GM19193 (cell line): ENCODE measurements around the gene EBI3.

Source experiments
- POLR2A ChIP-seq: IDR thresholded peaks from 4 replicates; pipeline ENCODE4 v1.6.1; 2011; ENCODE audit not compliant: insufficient read depth, insufficient read length; ENCODE audit errors: extremely low read depth

Gene EBI3

DNA sequence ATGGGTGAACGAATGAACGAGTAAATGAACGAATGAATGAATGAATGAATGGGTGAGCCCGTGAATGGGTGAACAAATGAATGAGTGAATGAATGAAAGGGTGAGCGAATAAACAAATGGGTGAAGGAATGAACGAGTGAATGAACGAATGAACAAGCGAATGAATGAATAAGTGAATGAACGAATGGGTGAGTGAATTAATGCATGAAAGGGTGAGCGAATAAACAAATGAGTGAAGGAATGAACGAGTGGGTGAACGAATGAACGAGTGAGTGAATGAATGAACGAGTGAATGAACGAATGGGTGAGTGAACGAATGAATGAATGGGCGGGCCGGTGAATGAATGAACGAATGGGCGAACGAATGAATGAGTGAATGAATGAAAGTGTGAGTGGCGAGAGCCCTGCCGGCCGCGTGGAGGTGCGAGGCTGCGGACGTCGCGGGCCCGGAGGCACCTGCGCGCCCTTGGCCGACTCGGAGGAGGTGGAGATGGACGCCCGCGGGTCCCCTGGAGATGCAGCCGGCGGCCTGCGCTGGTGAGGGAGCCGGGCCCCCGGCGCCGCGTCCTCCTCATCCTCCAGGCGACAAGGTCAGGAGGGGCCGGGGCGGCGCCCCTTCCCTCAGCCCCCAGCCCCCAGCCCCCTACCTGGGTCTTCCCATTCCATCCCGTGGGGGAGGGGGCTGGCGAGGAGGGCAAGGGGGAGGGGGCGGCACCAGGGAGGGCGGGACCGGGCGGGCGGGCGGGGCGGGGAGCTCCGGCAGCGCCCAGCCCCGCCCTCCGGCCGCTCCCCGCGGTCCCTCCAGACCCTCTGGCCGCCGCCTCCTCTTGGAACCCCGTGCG, 31.5 kb upstream of the EBI3 start:
- TF ChIP-seq POLR2A = no peak

DNA sequence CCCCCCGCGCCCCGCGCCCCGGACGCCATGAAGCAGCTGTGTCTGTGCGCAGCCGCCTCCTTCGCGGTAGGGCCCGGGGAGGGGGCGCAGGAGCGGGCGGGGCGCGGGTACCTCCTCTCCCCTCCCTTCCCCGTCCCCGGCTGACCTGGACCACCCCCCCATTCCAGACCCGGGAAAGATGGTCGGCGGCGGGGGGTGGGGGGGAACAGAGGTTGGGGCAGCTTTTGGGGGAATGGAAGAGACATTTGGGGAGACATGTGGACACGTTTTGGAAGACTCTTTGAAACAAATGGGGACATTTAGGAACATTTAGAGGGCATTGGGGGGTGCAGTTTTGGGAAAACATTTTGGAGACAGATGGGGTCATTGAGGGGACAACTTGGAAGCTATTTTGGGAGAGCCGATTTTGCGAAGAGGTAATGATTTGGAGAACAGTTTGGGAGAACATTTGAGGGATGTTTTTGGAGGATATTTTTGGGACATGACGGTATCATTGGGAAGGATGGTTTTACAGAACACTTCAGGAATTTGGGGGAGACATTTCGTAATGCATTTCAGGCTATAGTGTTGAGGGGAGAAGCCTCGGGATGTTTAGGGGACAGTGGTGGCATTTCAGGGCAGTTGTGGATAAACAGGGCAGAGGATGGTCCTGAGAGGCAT, 30.7 kb upstream of the EBI3 start:
- no peak for TF ChIP-seq POLR2A

GRCh38 chr19:4199699-4200293, 29.5 kb upstream of the EBI3 start:
- TF ChIP-seq POLR2A = no peak

GRCh38 chr19:4200940-4201542, 28.3 kb upstream of the EBI3 start:
- no peak for TF ChIP-seq POLR2A

- TF ChIP-seq POLR2A = no peak
These were observed 27.5 kb upstream of the EBI3 start for GRCh38 chr19:4201798-4202197.

DNA sequence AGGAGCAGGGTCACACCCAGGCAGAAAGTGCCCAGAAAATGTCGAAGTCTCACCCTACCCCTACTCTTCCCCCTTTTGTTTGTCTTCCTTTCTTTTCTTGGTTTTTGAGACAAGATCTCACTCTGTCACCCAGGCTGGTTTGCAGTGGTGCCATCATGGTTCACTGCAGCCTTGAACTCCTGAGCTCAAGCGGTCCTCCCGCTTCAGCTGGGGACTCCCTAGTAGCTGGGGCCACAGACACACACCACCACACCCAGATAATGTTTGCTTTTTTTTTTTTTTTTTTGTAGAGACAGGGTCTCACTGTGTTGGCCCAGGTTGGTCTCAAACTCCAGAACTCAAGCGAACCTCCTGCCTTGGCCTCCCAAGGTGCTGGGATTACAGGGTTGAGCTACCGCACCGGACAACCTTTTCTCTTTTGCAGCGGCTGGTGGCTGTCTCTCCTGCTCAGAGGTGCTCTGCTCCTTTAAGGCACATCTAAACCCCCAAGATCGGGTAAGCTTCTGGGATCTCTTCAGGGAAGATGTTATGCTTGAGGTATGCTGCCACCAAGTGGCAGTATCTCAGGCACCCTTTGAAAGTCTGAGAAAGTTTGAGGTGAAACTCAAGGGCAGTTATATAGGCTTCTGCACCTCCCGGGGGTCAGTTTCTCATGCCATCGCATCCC, 22.4 kb upstream of the EBI3 start:
- no peak for TF ChIP-seq POLR2A

DNA sequence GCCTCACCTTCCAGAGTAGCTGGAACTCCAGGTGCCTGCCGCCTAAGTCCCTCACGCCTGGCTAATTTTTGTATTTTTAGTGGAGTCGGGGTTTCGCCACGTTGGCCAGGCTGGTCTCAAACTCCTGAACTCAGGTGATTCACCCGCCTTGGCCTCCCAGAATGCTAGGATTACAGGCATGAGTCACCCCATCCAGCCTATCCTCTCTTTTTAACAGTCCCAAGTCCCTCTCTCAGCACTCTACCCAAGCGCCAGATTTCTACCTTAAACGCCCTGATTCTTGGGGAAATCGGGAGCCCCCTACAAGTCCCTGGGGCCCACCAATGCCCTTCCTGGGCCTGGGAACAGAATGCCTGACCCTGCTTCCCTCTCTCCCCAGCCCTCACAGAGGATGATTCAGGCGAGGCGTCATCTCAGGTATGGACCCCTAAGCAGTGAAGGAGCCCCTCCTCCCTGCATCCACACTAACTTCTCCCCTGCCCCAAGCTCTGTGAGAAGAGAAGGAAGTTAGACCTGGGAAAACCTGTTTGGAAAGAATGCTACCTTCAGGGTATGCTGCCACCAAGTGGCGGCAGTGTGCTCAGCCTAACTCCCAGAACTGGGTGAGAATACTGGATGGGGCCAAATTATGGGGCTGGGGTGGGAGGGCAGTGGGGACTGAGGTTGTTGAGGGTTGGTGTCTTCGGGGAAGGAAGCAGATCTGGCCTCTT, 20.8 kb upstream of the EBI3 start:
- no peak for TF ChIP-seq POLR2A

DNA sequence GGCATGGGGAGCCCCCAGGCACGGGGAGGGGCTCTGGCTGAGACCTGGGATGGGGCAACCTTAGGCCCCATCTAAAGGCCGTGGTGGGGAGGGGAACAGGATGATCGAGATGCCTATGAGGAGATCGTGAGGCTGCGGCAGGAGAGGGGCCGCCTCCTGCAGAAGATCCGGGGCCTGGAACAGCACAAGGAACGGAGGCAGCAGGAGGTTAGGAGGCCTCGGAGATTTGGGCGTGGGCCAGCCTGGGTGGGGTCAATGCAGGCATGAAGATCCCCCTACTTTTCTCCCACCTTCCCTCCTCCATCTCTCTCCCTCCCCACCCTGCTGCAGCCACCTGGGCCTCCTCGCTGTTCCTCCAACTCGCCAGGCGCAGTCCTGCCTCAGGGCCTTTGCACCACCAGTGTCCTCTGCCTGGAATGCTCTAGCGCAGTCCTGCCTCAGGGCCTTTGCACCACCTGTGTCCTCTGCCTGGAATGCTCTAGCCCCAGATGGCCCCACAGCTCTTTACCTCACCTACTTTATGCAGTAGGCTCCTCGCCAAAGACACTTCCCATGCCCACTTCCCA, 19.1 kb upstream of the EBI3 start:
- no peak for TF ChIP-seq POLR2A

DNA sequence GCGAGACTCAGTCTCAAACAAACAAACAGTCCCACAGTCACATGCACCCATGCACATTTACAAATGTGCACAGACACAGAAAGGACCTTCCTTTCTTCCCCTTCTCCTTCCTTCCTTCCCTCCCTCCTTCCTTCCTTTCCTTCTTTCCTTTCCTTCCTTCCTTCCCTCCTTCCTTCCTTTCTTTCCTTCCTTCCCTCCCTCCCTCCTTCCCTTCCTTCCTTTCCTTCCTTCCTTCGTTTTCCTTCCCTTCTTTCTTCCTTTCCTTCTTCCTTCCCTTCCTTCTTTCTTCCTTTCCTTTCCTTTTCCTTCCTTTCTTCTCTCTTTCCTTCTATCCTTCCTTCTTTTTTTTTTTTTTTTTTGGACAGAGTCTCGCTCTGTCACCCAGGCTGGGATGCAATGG, 16.2 kb upstream of the EBI3 start:
- no peak for TF ChIP-seq POLR2A

DNA sequence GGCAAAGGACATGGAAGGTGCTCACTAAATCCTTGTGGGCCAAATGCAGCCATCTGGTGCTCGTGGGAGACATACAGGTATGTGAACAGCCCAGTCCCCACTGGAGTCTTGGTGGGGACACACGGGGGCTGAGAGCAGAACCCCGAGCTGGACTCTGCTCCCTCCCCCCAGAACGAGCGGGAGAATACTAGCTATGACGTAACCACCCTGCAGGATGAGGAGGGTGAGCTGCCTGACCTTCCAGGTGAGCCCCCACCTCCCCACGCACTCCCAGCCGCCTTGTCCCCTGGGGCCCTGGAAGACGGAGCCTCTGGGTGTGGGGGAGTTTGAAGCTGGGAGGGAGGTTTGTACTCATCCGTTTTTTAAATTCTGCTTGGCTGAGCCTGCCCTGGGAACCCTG, 13.5 kb upstream of the EBI3 start:
- no peak for TF ChIP-seq POLR2A

GRCh38 chr19:4216846-4217245, 12.5 kb upstream of the EBI3 start:
- TF ChIP-seq POLR2A = no peak

- TF ChIP-seq POLR2A = no peak
These were observed 11.7 kb upstream of the EBI3 start for GRCh38 chr19:4217429-4218264.

DNA sequence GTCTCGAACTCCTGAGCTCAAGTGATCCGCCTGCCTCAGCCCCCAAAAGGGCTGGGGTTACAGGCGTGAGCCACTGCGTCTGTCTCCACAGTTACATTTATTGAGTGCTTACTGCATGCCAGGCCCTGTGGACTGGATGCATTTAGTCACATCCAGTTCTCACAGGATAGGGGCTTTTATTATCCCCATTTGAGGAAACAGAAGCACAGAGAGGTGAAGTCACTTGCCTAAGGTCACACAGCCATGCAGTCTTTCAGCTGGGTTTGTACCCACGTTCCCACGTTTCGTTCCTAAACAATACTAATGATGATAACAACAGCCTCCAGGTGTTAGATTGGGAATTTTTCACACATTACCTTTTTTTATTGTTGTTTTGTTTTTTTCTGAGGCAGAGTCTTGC, 9.1 kb upstream of the EBI3 start:
- TF ChIP-seq POLR2A = no peak

- no peak for TF ChIP-seq POLR2A
These were observed 4.9 kb upstream of the EBI3 start for GRCh38 chr19:4224470-4224869.

DNA sequence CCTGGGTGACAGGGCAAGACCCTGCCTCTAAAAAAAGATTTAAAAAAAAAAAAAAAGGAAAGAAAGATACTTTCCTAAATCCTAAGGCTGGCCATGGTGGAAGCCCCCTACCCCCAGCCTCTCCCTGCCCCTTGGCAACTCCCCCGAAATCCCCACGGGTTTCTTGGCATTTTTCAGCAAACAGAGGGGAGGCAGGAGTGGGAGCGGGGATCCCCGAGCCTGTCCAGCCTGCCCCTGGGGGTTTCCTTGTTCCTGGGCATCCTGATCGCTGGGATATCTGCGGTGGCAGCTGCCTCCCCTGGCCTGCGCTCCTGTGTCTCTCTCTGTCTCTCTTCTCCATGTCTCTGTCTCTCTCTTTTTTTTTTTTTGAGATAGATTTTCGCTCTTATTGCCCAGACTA, 3.4 kb upstream of the EBI3 start:
- no peak for TF ChIP-seq POLR2A
